HFF-Myc (cell line): Measurements from ENCODE around the gene C17orf78.
"Not testable (repeated sequence)": the region's sequence is repeated elsewhere in the genome, so short reads cannot be mapped to it uniquely, and the experiment has no call there.

ENCODE experiments used
- DNase-seq: peaks from one replicate; pipeline ENCODE4 v3.0.0-alpha.2; 2011; ENCODE audit warnings: low read depth; ENCODE audit errors: extremely low read depth
- H3K4me3 ChIP-seq: replicated peaks from 2 replicates; pipeline ENCODE4 v1.5.1; 2011; ENCODE audit warnings: low read depth, mild to moderate bottlenecking, control low read depth, low read length
- CTCF ChIP-seq: IDR thresholded peaks from 2 replicates; pipeline ENCODE4 v1.5.1; 2012; ENCODE audit warnings: mild to moderate bottlenecking, low read depth, low read length, control low read depth; ENCODE audit errors: missing control alignments

Gene C17orf78

GRCh38 chr17:37388266-37388665 lies 12.5 kb downstream of the C17orf78 start:
- no peak for DNase-seq
- no peak overlapping the region for H3K4me3 ChIP-seq
- TF ChIP-seq CTCF: no peak

GRCh38 chr17:37389160-37389559 lies 13.4 kb downstream of the C17orf78 start:
- no peak overlapping the region for H3K4me3 ChIP-seq
- no peak for TF ChIP-seq CTCF
- DNase-seq: no peak

- no peak for TF ChIP-seq CTCF
- H3K4me3 ChIP-seq: no peak overlapping the region
- DNase-seq: no peak
Measured at GRCh38 chr17:37391146-37391545, 15.4 kb downstream of the C17orf78 start.

- no peak overlapping the region for H3K4me3 ChIP-seq
- TF ChIP-seq CTCF: no peak
- DNase-seq: no peak
Measured at GRCh38 chr17:37392024-37392590, 16.3 kb downstream of the C17orf78 start.

- TF ChIP-seq CTCF: no peak
- DNase-seq: no peak
- H3K4me3 ChIP-seq: no peak overlapping the region
Measured at GRCh38 chr17:37393352-37393751, 17.6 kb downstream of the C17orf78 start.

- no peak for DNase-seq
- TF ChIP-seq CTCF: no peak
Measured at GRCh38 chr17:37399265-37399803, 23.5 kb downstream of the C17orf78 start.

GRCh38 chr17:37400505-37400904 lies 24.7 kb downstream of the C17orf78 start:
- no peak for DNase-seq
- no peak for TF ChIP-seq CTCF
- H3K4me3 ChIP-seq: no peak overlapping the region

More at GRCh38 chr17:37399265-37399803, 23.5 kb downstream of the C17orf78 start:
- H3K4me3 ChIP-seq: no peak overlapping the region

GRCh38 chr17:37405522-37405921 lies 29.7 kb downstream of the C17orf78 start:
- peak overlapping the region; percentile 88 for H3K4me3 ChIP-seq
- DNase-seq: not testable (repeated sequence)
